Transverse colon (tissue), 4 donors: ENCODE measurements around the gene DNAH11. TPM values are rescaled to one million over a fixed set of nuclear protein-coding genes. Genes with fewer than 3 reads are reported as not detected.
"Not testable (repeated sequence)": the region's sequence is repeated elsewhere in the genome, so short reads cannot be mapped to it uniquely, and the experiment has no call there.

ENCODE experiments used
- DNase-seq: peaks from one replicate; pipeline ENCODE4 v3.0.0-alpha.2; 2019
- H3K27ac ChIP-seq, 4 donors: fragments of 200-600 bp; sonication (generic); 2 replicates each; pipeline ENCODE4 v1.5.1; 2016 to 2018; ENCODE audit warnings: inconsistent platforms in 4 of 4
- H3K27me3 ChIP-seq: fragments of 200-600 bp; sonication (generic); 2 replicates; pipeline ENCODE4 v1.5.1; 2017; ENCODE audit warnings: inconsistent platforms
- H3K36me3 ChIP-seq, 4 donors: fragments of 200-600 bp; sonication (generic); 2 replicates each; pipeline ENCODE4 v1.5.1; 2017 to 2019; ENCODE audit warnings: inconsistent platforms in 4 of 4
- H3K4me1 ChIP-seq, 4 donors: fragments of 200-600 bp; sonication (generic); 2 replicates each; pipeline ENCODE4 v1.5.1; 2017 to 2020; ENCODE audit warnings: inconsistent platforms in 4 of 4
- H3K4me3 ChIP-seq, 4 donors: fragments of 200-600 bp; sonication (generic); 1 replicate in 1 of 4; 2 replicates in 3 of 4; pipeline versions ENCODE4 v1.5.1 to v1.6.1; 2017 to 2019; ENCODE audit warnings: inconsistent platforms in 4 of 4
- H3K9me3 ChIP-seq, 2 donors: fragments of 200-600 bp; sonication (generic); 2 replicates each; pipeline ENCODE4 v1.5.1; 2017 to 2019; ENCODE audit warnings: inconsistent platforms in 2 of 2
- EP300 ChIP-seq: sonication (generic); formaldehyde crosslinking; IDR thresholded peaks from one replicate; pipeline ENCODE4 v1.6.1; 2017; ENCODE audit warnings: antibody characterized with exemption, low read depth
- POLR2A ChIP-seq: fragments of 450-650 bp; IDR thresholded peaks from one replicate; pipeline ENCODE4 v1.6.1; 2016; ENCODE audit warnings: antibody characterized with exemption, mild to moderate bottlenecking, moderate library complexity
- POLR2AphosphoS5 ChIP-seq, 3 donors: sonication (generic); formaldehyde crosslinking; IDR thresholded peaks; one replicate each; pipeline ENCODE4 v1.6.1; 2016; ENCODE audit warnings: antibody characterized with exemption in 3 of 3
- WGBS, 2 donors: methylation state at CpG; one replicate each; pipeline ENCODE4 v1.1.5; 2018; ENCODE audit warnings: low coverage in 1 of 2; 5-methylcytosine and 5-hydroxymethylcytosine counted together
- in situ Hi-C, 4 donors: fragments of 200-750 bp; cut with MboI; loops; one replicate each; pipeline versions ENCODE4 v1.15.0 to v1.15.1; 2017; ENCODE audit warnings: low sequenced_read_pairs in 3 of 4, low pct_ligation_motif_present in 1 of 4, low pct_unique_long_range_greater_than_20kb in 1 of 4
- intact Hi-C: fragments of 100-400 bp; cut with DNase I; formaldehyde crosslinking; loops from one replicate; pipeline ENCODE4 v1.15.1; 2023; ENCODE audit warnings: low total_unique reads
- total RNA-seq, 4 donors: library from RNA; depleted of rRNA; stranded (reverse); fragments of >200 nt; gene quantifications; one replicate each; pipeline ENCODE4 v1.1.0, GENCODE V29; 2016
- TF ChIP-seq, protein P1 (sequence below), 5 experiments: fragments of 200-600 bp in 3 of 5; fragments of 450-650 bp in 2 of 5; sonication (generic) in 3 of 5; IDR thresholded peaks; 1 replicate in 2 of 5; 2 replicates in 3 of 5; pipeline ENCODE4 v1.5.1; 2016 to 2017; ENCODE audit warnings: antibody characterized with exemption in 5 of 5, inconsistent platforms in 3 of 5, mild to moderate bottlenecking in 2 of 5, moderate library complexity in 1 of 5

Gene DNAH11
- total RNA-seq, 4 donors from 2014 or later: under 0.01 to 0.16 TPM; not detected in 2

DNA sequence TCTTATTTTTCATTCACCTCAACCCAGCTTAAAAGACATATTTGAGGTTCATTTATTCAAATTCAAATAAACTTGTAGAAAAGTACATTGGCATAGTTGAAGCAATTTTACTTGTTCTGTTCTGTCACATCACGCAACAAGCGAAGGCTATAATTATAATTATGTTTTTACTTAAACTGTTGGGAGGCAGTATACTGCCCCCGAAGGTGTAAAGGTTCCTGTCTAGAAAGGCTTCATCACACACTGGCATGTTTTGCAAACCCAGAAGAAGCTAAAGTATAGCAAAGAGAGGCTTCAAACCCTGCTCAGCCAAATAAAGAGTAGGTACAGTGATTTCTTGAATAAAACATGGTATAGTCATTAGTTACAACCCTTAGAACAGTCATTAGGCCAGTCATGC lies 340.2 kb downstream of the DNAH11 start:
- TF ChIP-seq EP300 (no peak), POLR2AphosphoS5 (IDR thresholded peaks at IDR 0.05) (no peak), POLR2A (no peak)
- TF ChIP-seq, protein P1, sequence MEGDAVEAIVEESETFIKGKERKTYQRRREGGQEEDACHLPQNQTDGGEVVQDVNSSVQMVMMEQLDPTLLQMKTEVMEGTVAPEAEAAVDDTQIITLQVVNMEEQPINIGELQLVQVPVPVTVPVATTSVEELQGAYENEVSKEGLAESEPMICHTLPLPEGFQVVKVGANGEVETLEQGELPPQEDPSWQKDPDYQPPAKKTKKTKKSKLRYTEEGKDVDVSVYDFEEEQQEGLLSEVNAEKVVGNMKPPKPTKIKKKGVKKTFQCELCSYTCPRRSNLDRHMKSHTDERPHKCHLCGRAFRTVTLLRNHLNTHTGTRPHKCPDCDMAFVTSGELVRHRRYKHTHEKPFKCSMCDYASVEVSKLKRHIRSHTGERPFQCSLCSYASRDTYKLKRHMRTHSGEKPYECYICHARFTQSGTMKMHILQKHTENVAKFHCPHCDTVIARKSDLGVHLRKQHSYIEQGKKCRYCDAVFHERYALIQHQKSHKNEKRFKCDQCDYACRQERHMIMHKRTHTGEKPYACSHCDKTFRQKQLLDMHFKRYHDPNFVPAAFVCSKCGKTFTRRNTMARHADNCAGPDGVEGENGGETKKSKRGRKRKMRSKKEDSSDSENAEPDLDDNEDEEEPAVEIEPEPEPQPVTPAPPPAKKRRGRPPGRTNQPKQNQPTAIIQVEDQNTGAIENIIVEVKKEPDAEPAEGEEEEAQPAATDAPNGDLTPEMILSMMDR (IDR thresholded peaks at IDR 0.05): no peak
- Histone ChIP-seq H3K9me3 (no peaks in the 10 kb centered on the region), H3K27ac (no peak overlapping the region), H3K36me3 (no peaks in the 10 kb centered on the region), H3K27me3 (no peaks in the 10 kb centered on the region), H3K4me3 (no peak overlapping the region), H3K4me1 (no peaks in the 10 kb centered on the region)
- in situ Hi-C loops: no loop called here
- no peak for DNase-seq
- WGBS, 2 donors: 93 to 96% methylated on average over 3 of the region's 3 CpGs
- intact Hi-C loops: no loop called here

DNA sequence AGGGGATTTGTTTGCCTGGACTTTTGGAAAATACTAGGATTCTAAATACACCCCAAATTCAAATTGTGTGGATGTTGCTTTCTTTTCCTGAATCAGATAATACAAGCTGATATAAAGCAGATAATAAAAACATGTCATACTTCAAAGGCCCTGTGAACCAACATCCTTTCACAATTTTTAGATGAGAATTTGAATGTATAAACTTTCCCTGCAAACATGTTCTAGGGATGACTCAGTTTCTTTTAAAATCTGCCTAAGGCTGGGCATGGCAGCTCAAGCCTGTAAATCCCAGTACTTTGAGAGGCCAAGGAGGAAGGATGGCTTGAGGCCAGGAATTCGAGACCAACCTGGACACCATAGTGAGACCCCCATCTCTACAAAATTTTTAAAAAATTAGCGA lies 340.7 kb downstream of the DNAH11 start:
- H3K36me3 ChIP-seq, H3K27ac ChIP-seq, H3K4me1 ChIP-seq, in situ Hi-C loops, intact Hi-C loops, H3K4me3 ChIP-seq, DNase-seq, H3K9me3 ChIP-seq, H3K27me3 ChIP-seq: not testable (repeated sequence)
- WGBS, 2 donors: 80 to 88% methylated on average over 1 to 2 of the region's 2 CpGs

DNA sequence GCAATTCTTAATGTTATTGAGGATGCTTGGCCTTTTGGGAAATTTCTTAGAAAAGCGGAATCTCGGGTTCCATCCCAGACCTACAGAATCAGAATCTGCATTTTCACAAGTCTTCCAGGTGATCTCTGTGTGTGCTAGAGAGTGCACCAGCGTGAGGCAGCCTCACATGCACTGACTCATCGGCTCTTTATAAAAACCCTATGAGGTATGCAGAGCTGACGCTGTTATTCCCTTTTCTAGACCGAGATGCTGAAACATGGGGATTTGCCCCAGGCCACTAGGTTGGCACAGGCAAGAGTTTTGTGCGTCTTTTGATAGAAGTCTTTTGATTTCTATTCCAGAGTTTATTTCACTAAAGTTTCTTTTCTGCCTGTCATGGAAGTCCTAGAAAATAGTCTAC lies 341.7 kb downstream of the DNAH11 start:
- no peaks in the 10 kb centered on the region for H3K9me3 ChIP-seq
- WGBS, 2 donors: 94 to 97% methylated on average over 3 to 7 of the region's 7 CpGs
- no peak for DNase-seq
- in situ Hi-C loops (no loop called here), intact Hi-C loops (no loop called here)
- H3K36me3 ChIP-seq: no peaks in the 10 kb centered on the region
- no peaks in the 10 kb centered on the region for H3K4me1 ChIP-seq
- TF ChIP-seq POLR2A: no peak
- TF ChIP-seq EP300: no peak
- no peak for TF ChIP-seq POLR2AphosphoS5 (IDR thresholded peaks at IDR 0.05)
- TF ChIP-seq, protein P1 (IDR thresholded peaks at IDR 0.05): no peak
- H3K4me3 ChIP-seq: no peak overlapping the region
- no peak overlapping the region for H3K27ac ChIP-seq
- H3K27me3 ChIP-seq: no peaks in the 10 kb centered on the region

DNA sequence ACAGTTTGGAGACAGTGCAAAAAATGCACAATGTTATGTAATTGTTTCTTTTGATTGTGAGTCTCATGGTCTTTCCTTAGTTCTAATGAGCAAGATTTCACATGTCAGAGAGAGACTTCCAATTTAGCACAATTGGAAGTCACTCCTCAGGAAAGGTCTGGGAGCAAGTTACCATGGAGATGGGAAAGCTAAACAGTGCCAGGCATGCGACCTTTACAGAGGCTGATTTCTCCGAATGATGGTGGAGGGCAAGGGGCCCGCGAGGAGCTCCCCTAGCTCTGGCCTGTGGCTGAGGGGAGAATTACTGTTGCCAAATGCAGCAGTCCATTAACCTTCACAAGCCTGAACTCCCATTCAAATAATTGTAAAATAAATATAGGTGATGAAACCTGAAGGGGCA lies 343.6 kb downstream of the DNAH11 start:
- no peaks in the 10 kb centered on the region for H3K4me1 ChIP-seq
- no peak overlapping the region for H3K27ac ChIP-seq
- no peaks in the 10 kb centered on the region for H3K36me3 ChIP-seq
- in situ Hi-C loops (no loop called here), intact Hi-C loops (no loop called here)
- DNase-seq: no peak
- WGBS, 2 donors: 77% methylated on average over 4 of the region's 4 CpGs; no CpG with 5 or more reads in 1 of the 2 donors
- H3K27me3 ChIP-seq: no peaks in the 10 kb centered on the region
- H3K4me3 ChIP-seq: no peak overlapping the region
- TF ChIP-seq POLR2AphosphoS5 (IDR thresholded peaks at IDR 0.05): no peak
- no peaks in the 10 kb centered on the region for H3K9me3 ChIP-seq

DNA sequence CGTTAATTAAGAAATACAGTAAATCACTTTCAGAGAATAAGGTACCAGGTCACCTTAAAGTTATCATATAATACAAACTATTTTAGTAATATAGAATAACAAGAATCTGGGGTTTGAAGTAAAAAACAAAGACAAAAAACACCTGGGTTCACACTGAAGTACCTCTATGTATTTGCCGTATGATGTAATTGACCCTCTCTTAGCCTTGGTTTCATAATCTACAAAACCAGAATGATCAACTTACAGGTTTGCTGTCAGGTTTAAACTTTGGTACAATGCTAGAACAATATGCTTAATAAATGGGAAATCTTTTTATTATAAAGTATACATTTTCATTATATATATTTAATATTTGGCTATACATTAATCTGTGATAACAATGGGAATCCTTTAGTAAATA lies 344.5 kb downstream of the DNAH11 start:
- in situ Hi-C loops: no loop called here
- no peak overlapping the region for H3K4me3 ChIP-seq
- DNase-seq: no peak
- no peak overlapping the region for H3K27ac ChIP-seq
- no peak for TF ChIP-seq POLR2AphosphoS5 (IDR thresholded peaks at IDR 0.05)
- TF ChIP-seq, protein P1 (IDR thresholded peaks at IDR 0.05): no peak
- no peak for TF ChIP-seq POLR2A
- TF ChIP-seq EP300: no peak
- 91% methylated on average over 2 of the region's 2 CpGs for WGBS, 2 donors
- H3K9me3 ChIP-seq: no peaks in the 10 kb centered on the region
- no peaks in the 10 kb centered on the region for H3K27me3 ChIP-seq
- H3K4me1 ChIP-seq: no peaks in the 10 kb centered on the region
- H3K36me3 ChIP-seq: no peaks in the 10 kb centered on the region
- intact Hi-C loops: no loop called here
